GM18870 (cell line): ENCODE results near the gene BMPR1B.

Experiments used
- ATAC-seq: cut with Tn5 transposase; IDR thresholded peaks from one replicate; pipeline ENCODE4 v1.9.1; 2021; ENCODE audit warnings: moderate library complexity; ENCODE audit not compliant: unreplicated experiment

BMPR1B gene

DNA sequence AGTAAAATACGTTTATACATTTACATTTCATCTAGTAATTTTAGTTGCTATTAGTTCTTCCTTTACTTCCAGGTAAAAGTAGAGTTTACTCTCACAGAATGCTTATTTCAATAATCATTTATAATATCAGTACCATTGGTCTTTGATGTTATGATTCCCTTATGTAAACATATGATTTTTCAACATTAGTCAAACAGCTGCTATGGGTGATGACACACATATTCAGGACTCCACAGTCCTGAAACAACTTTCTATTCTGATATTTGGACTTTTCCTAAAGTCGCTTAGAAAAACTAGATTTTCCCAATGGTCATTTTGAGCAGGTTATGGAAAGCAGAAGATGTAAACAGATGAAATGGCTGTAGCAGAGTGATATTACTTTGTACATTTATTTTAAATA is 421.2 kb downstream of the BMPR1B start:
- ATAC-seq: no peak

DNA sequence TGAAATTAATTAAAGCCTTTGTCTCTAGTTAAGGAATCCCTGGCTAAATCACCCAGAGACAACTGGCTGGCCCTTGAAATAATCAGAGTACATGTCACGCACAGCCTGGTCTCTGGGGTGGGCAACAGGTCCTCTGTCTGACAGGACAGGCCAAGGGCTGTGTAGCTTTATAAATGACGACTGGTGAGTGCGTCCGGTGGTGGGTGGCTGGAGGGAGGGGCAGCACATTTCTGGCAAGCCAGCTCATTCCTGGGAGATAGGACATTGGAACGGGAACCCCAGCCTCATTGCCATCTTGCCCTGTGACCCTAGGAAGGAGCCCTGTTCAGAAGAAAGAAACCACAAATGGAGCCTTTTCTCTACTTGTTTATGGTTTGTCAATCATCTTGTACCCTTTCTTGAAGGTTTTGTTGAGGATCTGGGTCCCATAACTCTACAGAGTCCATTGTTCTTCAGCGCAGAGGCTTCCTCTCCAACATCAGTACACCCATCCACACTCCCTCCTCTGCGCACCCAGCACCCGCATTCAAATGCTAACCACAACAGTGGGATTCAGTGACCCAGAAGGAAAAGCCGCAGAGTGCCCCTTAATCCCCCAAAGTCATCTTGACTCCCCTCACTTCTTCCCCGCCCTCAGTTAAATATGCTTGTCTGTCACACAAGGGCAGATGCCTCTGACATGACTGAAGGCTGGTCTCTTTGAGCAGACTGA is 422.9 kb downstream of the BMPR1B start:
- no peak for ATAC-seq

DNA sequence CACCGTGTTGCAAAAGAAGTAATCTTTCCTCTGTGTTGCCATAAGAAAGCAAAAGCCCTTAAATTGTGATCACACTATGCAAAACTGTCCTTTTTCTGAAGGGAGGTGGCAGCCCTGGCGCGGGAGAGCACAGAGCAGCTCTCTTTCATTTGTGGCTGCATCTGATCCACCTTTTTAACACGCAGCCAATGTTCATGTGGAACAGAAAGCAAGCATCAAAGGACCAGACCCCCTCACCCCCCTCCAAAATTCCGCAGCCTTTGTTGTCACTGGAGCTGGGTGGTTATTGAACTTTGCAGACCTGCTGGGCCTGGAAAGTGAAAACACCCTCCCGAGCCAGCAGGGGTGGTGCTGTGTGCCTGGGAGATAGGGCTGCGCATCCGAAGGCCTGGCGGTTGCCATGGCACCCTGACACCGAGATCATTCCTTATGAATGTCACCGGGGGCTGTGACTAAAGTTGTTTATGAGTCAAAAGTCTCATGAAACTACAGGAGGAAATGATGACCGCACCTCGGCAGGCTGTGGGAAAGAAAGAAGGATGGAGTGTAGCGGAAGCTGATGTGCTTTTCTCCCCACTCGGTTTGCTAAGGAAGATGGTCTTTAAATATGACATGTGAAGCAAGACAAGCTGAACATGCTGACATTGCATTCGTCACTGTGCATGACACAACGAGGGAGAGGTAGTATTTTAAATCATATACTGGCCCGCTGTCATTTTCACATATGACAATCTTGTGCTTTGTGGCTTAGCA is 423.7 kb downstream of the BMPR1B start:
- ATAC-seq: no peak

- no peak for ATAC-seq
These were observed 424.2 kb downstream of the BMPR1B start for GRCh38 chr4:95181996-95182306.

- ATAC-seq: no peak
These were observed 426.1 kb downstream of the BMPR1B start for GRCh38 chr4:95183656-95184408.

GRCh38 chr4:95186666-95187065 is 428.9 kb downstream of the BMPR1B start:
- no peak for ATAC-seq

DNA sequence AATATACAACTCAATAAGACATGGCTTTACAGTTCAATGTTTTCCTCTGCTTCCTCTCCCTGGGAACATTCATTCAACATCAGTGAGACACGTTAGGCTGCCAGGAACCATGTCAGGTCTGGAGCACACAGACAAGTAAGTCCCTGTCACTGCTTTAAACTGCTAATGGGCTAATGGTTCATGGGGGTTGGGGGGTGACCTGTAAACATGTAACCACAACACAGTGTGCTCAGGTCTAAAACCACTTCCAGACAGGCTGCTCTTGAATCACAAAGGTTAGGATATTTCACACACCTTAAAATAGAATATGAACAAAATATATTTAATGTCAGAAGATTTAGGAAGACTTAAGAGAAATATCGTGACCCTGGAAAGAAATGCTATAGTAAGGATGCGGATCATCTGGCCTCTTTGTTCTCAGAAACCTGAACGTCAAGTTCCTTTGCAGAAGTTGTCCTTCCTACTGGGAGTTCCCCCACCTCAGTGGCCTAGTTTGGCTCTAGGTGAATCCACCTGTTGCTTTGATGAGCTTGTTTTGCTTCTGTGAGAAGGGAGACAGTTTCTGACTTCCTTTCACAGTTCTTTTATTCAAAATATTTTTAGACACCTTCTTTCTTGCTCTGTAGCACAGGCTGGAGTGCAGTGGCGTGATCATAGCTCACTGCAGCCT is 431.1 kb downstream of the BMPR1B start:
- ATAC-seq: no peak

DNA sequence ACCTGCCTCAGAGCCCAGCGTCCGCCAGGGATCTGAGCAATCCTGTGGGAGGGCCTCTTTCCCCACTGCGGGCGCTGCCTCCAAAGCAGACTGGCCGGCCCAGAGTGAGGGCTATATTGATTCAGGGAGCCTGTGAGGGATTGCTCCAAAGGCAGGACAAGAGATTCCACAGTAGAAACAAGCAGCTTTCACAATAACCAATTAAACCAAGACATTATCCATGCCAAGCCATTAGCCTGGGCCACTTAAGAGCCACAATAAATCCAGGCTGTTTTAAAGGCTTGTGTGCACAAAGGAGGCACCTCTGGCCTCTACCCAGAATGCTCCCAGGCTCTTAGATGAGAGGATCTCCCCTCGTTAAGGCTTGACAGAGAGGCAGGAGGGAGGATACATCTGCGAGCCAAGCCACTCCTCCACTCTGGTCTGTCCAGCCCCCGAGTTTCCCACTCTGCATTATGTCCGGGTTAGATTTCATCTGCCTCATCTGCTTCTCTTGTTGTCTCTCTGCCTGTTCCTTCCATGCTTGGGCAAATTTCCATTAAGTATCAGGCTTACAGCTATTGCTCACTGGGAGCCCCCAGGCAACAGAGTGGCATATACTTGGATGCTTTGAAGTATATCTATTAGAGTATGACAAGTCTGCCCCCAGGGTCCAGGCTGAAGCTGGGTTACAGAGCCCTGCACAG is 433.1 kb downstream of the BMPR1B start:
- ATAC-seq: no peak

GRCh38 chr4:95191537-95191936 is 433.8 kb downstream of the BMPR1B start:
- no peak for ATAC-seq

- ATAC-seq: no peak
These were observed 435.9 kb downstream of the BMPR1B start for GRCh38 chr4:95193391-95194224.

DNA sequence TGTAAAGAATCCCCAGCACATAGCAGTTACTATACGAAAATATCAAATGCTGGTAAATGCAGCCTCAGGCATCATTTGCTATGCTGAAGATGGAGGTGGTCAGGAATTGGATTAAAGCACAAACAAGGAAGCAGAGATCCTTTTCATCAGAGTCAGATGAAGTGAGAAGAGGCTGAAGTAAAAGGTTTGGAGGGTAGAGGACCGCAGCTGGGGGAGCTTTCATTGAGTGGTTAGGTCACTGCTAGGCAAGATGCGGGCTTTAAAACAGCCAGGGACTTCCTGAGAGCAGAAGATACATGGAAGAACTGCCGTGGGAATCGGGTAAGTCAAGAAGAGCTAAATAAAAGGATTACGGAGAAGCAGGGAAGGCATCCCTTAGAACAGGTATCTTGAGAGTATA is 439.6 kb downstream of the BMPR1B start:
- ATAC-seq: no peak

DNA sequence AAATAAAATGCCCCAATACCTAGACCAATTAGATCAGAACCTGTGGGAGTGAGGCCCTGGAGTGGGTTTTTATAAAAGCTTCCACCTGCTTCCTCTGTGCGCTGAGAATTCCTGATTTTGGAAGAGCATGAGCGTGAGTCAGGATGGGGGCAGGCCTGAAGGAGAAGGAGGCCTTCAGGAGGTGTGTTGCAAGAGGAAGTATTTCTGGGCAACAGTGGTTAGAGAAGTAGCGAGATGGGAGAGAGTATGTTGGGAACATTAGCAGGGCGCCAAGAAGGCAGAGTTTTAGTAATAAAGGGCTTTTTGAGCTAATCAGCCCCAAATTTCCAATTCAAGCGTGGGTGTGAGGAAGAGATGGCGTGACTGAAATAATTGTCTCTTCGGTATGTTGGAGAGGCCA is 441.2 kb downstream of the BMPR1B start:
- no peak for ATAC-seq

DNA sequence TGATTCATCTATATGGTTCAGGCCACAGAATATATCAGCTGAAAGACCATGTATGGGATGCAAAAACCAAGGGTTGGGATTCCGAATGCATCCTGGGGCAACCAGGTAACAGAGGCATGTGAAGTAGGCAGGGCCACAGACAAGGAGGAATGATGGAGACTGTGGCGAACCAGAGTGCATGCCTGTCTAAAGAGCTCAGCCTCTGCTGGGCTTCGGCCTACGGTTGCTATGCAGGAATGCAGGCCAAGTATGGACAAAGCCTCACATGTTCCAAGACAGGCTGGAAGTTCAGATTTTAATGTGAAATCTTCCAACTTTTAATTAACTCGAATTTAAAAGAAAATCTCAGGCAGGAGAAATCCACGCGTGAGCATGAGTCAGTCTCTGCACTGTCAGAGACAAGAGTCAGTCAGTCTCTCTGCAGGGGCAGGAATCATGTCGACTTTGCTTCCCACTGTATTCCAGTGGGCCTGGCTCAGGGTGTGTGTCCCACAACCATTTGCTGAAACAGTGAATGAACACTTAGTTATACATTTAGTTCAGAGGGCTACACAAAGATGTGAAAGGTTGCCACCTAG is 446.6 kb downstream of the BMPR1B start:
- ATAC-seq: no peak

DNA sequence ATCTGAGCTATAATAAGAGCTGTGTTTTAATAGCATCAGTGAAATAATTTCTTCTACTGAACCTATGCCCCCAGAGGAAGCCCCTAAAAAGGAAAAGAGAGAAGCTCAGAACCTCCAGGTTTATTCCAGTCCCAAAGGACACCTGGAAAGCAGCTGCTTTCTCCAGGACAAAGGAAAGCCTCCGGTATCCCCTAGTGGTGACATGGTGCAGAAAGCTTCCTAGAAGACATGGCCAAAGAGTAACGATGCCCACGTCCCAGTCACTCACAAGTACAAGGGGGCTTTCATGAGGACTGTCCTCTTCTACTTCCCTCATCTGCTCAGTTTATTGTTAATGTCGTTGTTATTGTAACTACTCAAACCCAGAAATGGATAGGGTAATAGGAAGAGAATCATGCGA is 447.1 kb downstream of the BMPR1B start:
- no peak for ATAC-seq
